ENCODE results near the gene SEMA4B. TPM values are rescaled to one million over a fixed set of nuclear protein-coding genes. Genes with fewer than 3 reads are reported as not detected.

Gene SEMA4B
- total RNA-seq, 1 experiment from 2014 or later, result 32.5 TPM

DNA sequence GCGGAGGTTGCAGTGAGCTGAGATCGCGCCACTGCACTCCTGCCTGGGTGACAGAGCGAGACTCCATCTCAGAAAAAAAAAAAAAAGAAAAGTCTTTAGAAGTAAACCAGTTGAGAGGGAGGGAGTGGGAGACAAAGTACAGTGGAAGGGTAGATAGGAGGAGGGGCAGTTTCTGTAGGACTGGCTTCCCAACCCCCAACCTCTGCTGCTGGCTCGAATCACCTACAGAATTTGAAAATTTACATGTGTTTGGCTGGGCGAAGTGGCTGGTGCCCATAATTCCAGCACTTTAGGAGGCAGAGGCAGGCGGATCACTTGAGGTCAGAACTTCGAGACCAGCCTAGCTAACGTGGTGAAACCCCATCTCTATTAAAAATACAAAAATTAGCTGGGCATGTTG is 24.1 kb upstream of the SEMA4B start:
- Mint-ChIP-seq H3K9me3 (no peaks in the 10 kb centered on the region; a peak in 1 of 5 replicates), H3K36me3 (ENCODE audit: insufficient read depth in 1 of 3, low read depth in 3 of 3) (no peaks in the 10 kb centered on the region), H3K4me1 (peaks cover 37 to 51% of the 10 kb centered on the region in 2 experiments), H3K27ac (peak overlapping the region in 2 of 3 experiments; percentile 27 to 74; a peak in 2 of 7 replicates), H3K4me3 (peak overlapping the region; percentile 17 to 36; a peak in 2 of 5 replicates), H3K27me3 (ENCODE audit: low read depth) (peaks cover 5% of the 10 kb centered on the region)
- TF ChIP-seq, protein P1, sequence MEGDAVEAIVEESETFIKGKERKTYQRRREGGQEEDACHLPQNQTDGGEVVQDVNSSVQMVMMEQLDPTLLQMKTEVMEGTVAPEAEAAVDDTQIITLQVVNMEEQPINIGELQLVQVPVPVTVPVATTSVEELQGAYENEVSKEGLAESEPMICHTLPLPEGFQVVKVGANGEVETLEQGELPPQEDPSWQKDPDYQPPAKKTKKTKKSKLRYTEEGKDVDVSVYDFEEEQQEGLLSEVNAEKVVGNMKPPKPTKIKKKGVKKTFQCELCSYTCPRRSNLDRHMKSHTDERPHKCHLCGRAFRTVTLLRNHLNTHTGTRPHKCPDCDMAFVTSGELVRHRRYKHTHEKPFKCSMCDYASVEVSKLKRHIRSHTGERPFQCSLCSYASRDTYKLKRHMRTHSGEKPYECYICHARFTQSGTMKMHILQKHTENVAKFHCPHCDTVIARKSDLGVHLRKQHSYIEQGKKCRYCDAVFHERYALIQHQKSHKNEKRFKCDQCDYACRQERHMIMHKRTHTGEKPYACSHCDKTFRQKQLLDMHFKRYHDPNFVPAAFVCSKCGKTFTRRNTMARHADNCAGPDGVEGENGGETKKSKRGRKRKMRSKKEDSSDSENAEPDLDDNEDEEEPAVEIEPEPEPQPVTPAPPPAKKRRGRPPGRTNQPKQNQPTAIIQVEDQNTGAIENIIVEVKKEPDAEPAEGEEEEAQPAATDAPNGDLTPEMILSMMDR (conservative IDR thresholded peaks at IDR 0.05), result no peak
- Histone ChIP-seq H3K9ac (ENCODE audit: extremely low read depth, insufficient read length, low read length) (no peak overlapping the region), H2BK5ac (ENCODE audit: insufficient read length, low read length) (no peak overlapping the region), H3K79me2 (ENCODE audit: insufficient read depth, low read length) (no peaks in the 10 kb centered on the region), H3K18ac (ENCODE audit: insufficient read length, low read depth, low read length) (no peak overlapping the region), H2BK120ac (ENCODE audit: low read depth, low read length, poor library complexity, severe bottlenecking) (no peak overlapping the region), H3K79me1 (ENCODE audit: insufficient read depth, low read depth, low read length, poor library complexity, severe bottlenecking) (no peaks in the 10 kb centered on the region), H3K14ac (ENCODE audit: insufficient read depth, low read length) (no peak overlapping the region), H3K27ac (ENCODE audit: insufficient read length, low read depth, low read length) (no peak overlapping the region), H3K23ac (ENCODE audit: insufficient read length, low read depth, low read length) (no peak overlapping the region), H2AFZ (ENCODE audit: low read length) (no peak overlapping the region), H3K23me2 (ENCODE audit: insufficient read length, low read depth, low read length, poor library complexity, severe bottlenecking) (no peaks in the 10 kb centered on the region), H4K8ac (replicated peaks; ENCODE audit: insufficient read length, low read depth, low read length) (no peak overlapping the region), H3K4me1 (ENCODE audit: insufficient read depth, low read length) (no peaks in the 10 kb centered on the region; the same call in 1 of the 2 replicates), H2BK12ac (ENCODE audit: insufficient read length, low read depth, low read length) (no peak overlapping the region), H2AK5ac (ENCODE audit: insufficient read length, low read length) (no peak overlapping the region), H4K91ac (ENCODE audit: insufficient read length, low read depth, low read length) (no peak overlapping the region), H3K9me3 (ENCODE audit: control insufficient read depth, low read depth, low read length) (no peaks in the 10 kb centered on the region), H2BK20ac (ENCODE audit: low read depth, low read length, poor library complexity, severe bottlenecking) (no peak overlapping the region), H3K27me3 (ENCODE audit: insufficient read depth, low read length) (no peaks in the 10 kb centered on the region), H3K4ac (ENCODE audit: low read depth, low read length) (no peak overlapping the region), H3K56ac (ENCODE audit: insufficient read length, low read depth, low read length) (no peak overlapping the region), H3T11ph (ENCODE audit: low read length) (no peak overlapping the region), H4K20me1 (ENCODE audit: control insufficient read depth, insufficient read depth, insufficient read length) (no peaks in the 10 kb centered on the region), H3K4me2 (ENCODE audit: insufficient read depth, insufficient read length, low read length) (no peak overlapping the region), H2BK15ac (ENCODE audit: low read depth, low read length) (no peak overlapping the region), H4K5ac (ENCODE audit: insufficient read length, low read depth, low read length) (no peak overlapping the region)
- no CpG with 5 or more reads among the region's 9 CpGs for WGBS (ENCODE audit: extremely low coverage, insufficient read length, low lambda C conversion rate)
- DNase-seq, result peak; percentile 47

All from H9 (cell line).